Nephron (organoid): Measurements from ENCODE around the gene C10orf71.

Source experiments
- H3K27ac Mint-ChIP-seq, 3 experiments: 2 replicates each; pipeline ENCODE4 v1.8.0; 2020; ENCODE audit warnings: mixed read lengths in 3 of 3, mild to moderate bottlenecking in 2 of 3, moderate library complexity in 1 of 3
- H3K27me3 Mint-ChIP-seq: 2 replicates; pipeline ENCODE4 v1.8.0; 2021; ENCODE audit warnings: low read depth, mild to moderate bottlenecking, moderate library complexity, mixed read lengths
- H3K36me3 Mint-ChIP-seq: 2 replicates; pipeline ENCODE4 v1.8.0; 2020; ENCODE audit warnings: low read depth, mixed read lengths
- H3K4me1 Mint-ChIP-seq: 2 replicates; pipeline ENCODE4 v1.8.0; 2020; ENCODE audit warnings: mixed read lengths
- H3K4me3 Mint-ChIP-seq, 3 experiments: 2 replicates each; pipeline ENCODE4 v1.8.0; 2020; ENCODE audit warnings: mild to moderate bottlenecking in 3 of 3, mixed read lengths in 3 of 3, moderate library complexity in 2 of 3
- H3K9me3 Mint-ChIP-seq: 2 replicates; pipeline ENCODE4 v1.8.0; 2020; ENCODE audit warnings: mixed read lengths
- TF ChIP-seq, protein P1 (sequence below), 3 experiments: fragments of 200-600 bp; sonication (generic); IDR thresholded peaks; one replicate each; pipeline ENCODE4 v1.5.0; 2021; ENCODE audit warnings: antibody characterized with exemption in 3 of 3; ENCODE audit not compliant: unreplicated experiment in 3 of 3

The C10orf71 gene

DNA sequence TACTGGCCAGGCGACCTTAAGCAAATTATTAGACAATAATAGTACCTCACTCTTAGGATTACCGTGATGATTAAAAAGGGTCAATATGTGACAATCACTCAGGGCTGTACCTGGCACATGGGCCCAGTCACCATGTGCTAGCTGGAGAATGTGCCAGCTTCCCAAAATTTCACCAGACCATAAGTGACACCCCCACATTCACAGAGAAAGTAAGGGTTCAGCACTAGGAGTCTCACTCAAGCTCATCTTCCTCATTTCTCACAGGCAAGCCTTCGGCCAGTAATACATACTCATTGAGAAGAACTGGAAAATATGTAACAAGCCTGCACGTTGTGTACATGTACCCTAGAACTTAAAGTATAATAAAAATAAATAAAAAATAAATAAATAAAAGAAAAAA lies 22.4 kb upstream of the C10orf71 start:
- Mint-ChIP-seq H3K9me3 (no peaks in the 10 kb centered on the region), H3K27ac (no peak overlapping the region), H3K36me3 (no peaks in the 10 kb centered on the region), H3K27me3 (peaks cover 27% of the 10 kb centered on the region), H3K4me3 (no peak overlapping the region), H3K4me1 (peaks cover 13% of the 10 kb centered on the region)
- TF ChIP-seq, protein P1, sequence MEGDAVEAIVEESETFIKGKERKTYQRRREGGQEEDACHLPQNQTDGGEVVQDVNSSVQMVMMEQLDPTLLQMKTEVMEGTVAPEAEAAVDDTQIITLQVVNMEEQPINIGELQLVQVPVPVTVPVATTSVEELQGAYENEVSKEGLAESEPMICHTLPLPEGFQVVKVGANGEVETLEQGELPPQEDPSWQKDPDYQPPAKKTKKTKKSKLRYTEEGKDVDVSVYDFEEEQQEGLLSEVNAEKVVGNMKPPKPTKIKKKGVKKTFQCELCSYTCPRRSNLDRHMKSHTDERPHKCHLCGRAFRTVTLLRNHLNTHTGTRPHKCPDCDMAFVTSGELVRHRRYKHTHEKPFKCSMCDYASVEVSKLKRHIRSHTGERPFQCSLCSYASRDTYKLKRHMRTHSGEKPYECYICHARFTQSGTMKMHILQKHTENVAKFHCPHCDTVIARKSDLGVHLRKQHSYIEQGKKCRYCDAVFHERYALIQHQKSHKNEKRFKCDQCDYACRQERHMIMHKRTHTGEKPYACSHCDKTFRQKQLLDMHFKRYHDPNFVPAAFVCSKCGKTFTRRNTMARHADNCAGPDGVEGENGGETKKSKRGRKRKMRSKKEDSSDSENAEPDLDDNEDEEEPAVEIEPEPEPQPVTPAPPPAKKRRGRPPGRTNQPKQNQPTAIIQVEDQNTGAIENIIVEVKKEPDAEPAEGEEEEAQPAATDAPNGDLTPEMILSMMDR (IDR thresholded peaks at IDR 0.05; ENCODE audit: unreplicated experiment in 3 of 3), result no peak

DNA sequence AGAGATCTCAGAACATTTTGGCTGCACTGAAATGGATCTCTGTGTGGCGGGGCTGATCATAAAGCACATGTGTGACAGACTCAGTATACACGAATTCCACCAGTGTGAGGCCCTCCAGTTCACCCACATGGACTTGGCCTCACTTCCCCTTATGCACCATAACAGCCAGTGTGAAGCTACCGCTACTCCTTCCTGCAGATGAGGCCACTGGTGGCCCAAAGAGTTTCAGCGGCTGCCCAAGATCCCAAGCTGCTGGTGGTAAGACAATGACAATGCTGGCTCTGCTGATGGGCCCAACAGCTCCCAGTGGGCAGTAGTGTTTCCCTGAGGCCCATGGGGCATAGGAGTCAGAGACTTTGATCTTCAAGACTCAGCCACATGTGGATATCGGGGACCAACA lies 21.0 kb upstream of the C10orf71 start:
- Mint-ChIP-seq H3K36me3 (no peaks in the 10 kb centered on the region), H3K9me3 (no peaks in the 10 kb centered on the region), H3K27ac (no peak overlapping the region), H3K27me3 (peaks cover 24% of the 10 kb centered on the region), H3K4me3 (no peak overlapping the region), H3K4me1 (peaks cover 5% of the 10 kb centered on the region)
- TF ChIP-seq, protein P1 (IDR thresholded peaks at IDR 0.05; ENCODE audit: unreplicated experiment in 3 of 3), result no peak

DNA sequence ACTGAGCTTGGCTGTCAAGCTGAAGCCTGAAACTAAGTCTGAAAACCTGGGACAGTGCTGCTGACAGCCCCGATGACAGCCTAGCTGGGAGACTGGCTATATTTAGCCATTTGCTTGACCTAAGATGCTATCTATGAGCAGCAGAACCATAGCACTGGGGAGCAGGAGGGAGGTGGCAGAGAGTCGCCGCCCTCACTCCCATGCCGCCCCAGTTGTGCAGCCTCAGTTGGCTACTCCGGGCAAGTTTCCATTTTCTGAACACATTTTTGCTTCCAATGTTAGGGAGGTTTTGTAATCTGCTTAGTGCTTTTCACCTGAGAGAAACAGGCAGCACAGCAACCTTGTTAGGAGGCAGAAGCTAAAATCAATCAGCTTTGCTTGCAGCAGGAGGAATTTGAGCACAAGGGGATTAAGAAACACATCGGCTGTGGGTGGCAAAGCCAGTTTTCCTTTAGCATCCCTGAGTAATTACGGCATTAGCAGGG lies 20.4 kb upstream of the C10orf71 start:
- Mint-ChIP-seq H3K4me3 (no peak overlapping the region), H3K27ac (no peak overlapping the region), H3K36me3 (no peaks in the 10 kb centered on the region), H3K9me3 (no peaks in the 10 kb centered on the region), H3K4me1 (peaks cover 9% of the 10 kb centered on the region), H3K27me3 (peaks cover 26% of the 10 kb centered on the region)
- TF ChIP-seq, protein P1 (IDR thresholded peaks at IDR 0.05; ENCODE audit: unreplicated experiment in 3 of 3), result no peak

DNA sequence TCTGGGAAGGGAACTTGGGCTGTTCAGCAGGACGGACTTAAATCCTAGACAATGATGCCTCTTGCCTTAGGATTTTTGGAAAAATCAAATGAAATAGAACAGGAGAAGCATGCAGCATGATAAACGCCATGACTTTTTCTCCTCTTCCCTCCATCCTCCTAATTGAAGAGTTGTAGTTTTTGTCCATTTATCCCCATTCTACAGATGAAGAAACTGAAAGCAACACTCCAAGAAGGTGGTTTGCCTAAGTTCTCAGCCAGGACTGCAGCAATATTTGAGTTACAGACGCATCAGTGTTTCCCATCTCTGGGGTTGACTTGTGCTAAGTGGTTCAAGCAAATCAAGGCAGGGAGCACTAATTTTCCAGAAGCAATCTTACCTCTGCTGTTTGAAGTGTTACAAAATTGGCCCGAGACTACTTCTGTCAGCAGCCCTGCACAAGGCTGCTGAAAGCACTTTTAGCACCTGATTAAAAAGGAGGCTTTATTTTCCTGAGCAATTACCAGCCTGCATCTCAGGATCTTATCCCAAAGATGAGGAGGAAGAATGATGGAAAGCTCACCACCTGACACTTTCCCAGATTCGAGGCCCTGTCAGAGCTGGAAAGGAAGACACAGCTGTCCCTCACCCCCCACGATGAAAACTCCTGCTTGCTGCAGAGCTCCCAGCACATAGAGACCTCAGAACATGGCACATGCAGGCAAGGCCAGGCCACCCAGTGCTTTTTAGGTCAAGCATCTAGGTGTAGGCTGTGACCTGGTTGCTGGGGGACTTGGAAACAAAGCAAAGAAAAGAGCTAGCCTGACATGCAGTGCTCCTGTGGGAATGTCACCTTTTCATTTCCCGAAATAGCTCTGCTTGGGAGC lies 19.7 kb upstream of the C10orf71 start:
- peaks cover 29% of the 10 kb centered on the region for H3K27me3 Mint-ChIP-seq
- H3K27ac Mint-ChIP-seq, result no peak overlapping the region
- H3K36me3 Mint-ChIP-seq, result no peaks in the 10 kb centered on the region
- H3K4me3 Mint-ChIP-seq, result no peak overlapping the region
- no peaks in the 10 kb centered on the region for H3K9me3 Mint-ChIP-seq
- peaks cover 9% of the 10 kb centered on the region for H3K4me1 Mint-ChIP-seq
- TF ChIP-seq, protein P1 (IDR thresholded peaks at IDR 0.05; ENCODE audit: unreplicated experiment in 3 of 3), result no peak

DNA sequence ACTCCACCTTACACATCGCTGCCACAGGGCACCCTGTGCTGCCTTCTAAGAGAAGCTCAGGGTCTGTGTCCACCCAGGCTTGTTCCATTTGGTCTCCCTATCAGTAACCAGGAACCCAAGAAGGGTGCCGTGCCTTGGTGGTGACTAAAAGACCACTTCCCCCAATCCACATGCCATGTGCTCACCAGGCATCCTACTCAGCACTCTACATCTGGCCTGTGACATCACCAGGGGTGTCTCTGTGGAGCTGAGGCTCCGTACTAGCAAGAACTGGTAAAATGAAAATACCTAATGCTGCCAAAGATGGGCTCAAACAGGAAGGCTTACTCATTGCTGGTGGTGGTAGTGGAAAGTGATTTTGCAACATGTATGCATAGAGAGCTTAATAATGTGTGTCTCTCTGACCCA lies 19.0 kb upstream of the C10orf71 start:
- Mint-ChIP-seq H3K4me3 (no peak overlapping the region), H3K4me1 (peaks cover 9% of the 10 kb centered on the region), H3K9me3 (no peaks in the 10 kb centered on the region), H3K36me3 (no peaks in the 10 kb centered on the region), H3K27me3 (peaks cover 29% of the 10 kb centered on the region), H3K27ac (no peak overlapping the region)
- TF ChIP-seq, protein P1 (IDR thresholded peaks at IDR 0.05; ENCODE audit: unreplicated experiment in 3 of 3), result no peak

DNA sequence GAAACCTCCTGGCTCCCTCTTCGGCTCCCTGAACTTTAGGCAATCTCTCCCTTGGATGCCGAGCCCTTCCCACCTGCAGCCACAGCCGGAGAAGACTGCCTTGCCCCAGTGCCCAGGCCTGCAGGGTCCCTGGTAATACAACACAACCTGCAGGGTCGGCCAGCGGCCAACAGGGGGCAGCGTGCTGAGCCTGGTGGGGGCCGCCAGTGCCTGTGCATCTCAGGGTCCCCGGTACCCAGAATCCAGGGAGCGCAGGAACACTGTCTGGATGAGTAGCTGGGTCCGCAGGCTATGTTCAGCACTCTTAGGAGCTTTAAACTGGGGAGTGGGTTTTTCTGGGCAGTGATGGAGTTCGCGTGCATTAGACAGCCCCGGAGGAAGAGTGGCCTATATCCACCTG lies 17.5 kb upstream of the C10orf71 start:
- H3K4me3 Mint-ChIP-seq, result no peak overlapping the region
- no peak overlapping the region for H3K27ac Mint-ChIP-seq
- H3K36me3 Mint-ChIP-seq, result no peaks in the 10 kb centered on the region
- peaks cover 30% of the 10 kb centered on the region for H3K27me3 Mint-ChIP-seq
- TF ChIP-seq, protein P1 (IDR thresholded peaks at IDR 0.05; ENCODE audit: unreplicated experiment in 3 of 3), result peak in 1 of 3 experiments; percentile 0
- no peaks in the 10 kb centered on the region for H3K9me3 Mint-ChIP-seq
- peaks cover 9% of the 10 kb centered on the region for H3K4me1 Mint-ChIP-seq
